GM18526 (cell line): ENCODE measurements around the gene LDLRAD4.
A peak's percentile ranks its signal among the peaks of the same experiment; 100 is the strongest.

Experiments
- POLR2A ChIP-seq: IDR thresholded peaks from 3 replicates; pipeline ENCODE4 v1.6.1; 2011; ENCODE audit not compliant: insufficient read length; ENCODE audit errors: extremely low read depth

Gene LDLRAD4

GRCh38 chr18:13455960-13456481 lies 237.5 kb downstream of the LDLRAD4 start:
- no peak for TF ChIP-seq POLR2A

- no peak for TF ChIP-seq POLR2A
Observed at GRCh38 chr18:13456736-13457271, 238.2 kb downstream of the LDLRAD4 start.

GRCh38 chr18:13457327-13457726 lies 238.8 kb downstream of the LDLRAD4 start:
- TF ChIP-seq POLR2A = no peak

- TF ChIP-seq POLR2A = no peak
Observed at GRCh38 chr18:13460946-13461345, 242.4 kb downstream of the LDLRAD4 start.

GRCh38 chr18:13461469-13461868 lies 242.9 kb downstream of the LDLRAD4 start:
- no peak for TF ChIP-seq POLR2A

- TF ChIP-seq POLR2A = no peak
Observed at GRCh38 chr18:13461936-13462335, 243.4 kb downstream of the LDLRAD4 start.

GRCh38 chr18:13462686-13463085 lies 244.1 kb downstream of the LDLRAD4 start:
- no peak for TF ChIP-seq POLR2A

- no peak for TF ChIP-seq POLR2A
Observed at GRCh38 chr18:13463526-13464210, 245.1 kb downstream of the LDLRAD4 start.

- TF ChIP-seq POLR2A = peak; percentile 53
Observed at GRCh38 chr18:13464432-13465123, 246.0 kb downstream of the LDLRAD4 start.

- no peak for TF ChIP-seq POLR2A
Observed at GRCh38 chr18:13465124-13465446, 246.5 kb downstream of the LDLRAD4 start.

- no peak for TF ChIP-seq POLR2A
Observed at GRCh38 chr18:13465476-13465875, 246.9 kb downstream of the LDLRAD4 start.

- TF ChIP-seq POLR2A = no peak
Observed at GRCh38 chr18:13470516-13471197, 252.1 kb downstream of the LDLRAD4 start.

- no peak for TF ChIP-seq POLR2A
Observed at GRCh38 chr18:13471198-13471845, 252.8 kb downstream of the LDLRAD4 start.

GRCh38 chr18:13471971-13472628 lies 253.5 kb downstream of the LDLRAD4 start:
- no peak for TF ChIP-seq POLR2A

GRCh38 chr18:13473751-13474150 lies 255.2 kb downstream of the LDLRAD4 start:
- TF ChIP-seq POLR2A = no peak
